Measurements from ENCODE around the gene FUT8. TPM values are rescaled to one million over a fixed set of nuclear protein-coding genes. Genes with fewer than 3 reads are reported as not detected.

FUT8 gene
- total RNA-seq, 1 donor: 124 TPM

- DNase-seq (ENCODE audit: insufficient read length, low spot score, missing footprints): no peak
- H2AFZ ChIP-seq (ENCODE audit: low read length): no peak overlapping the region
- TF ChIP-seq CTCF (IDR thresholded peaks at IDR 0.05; ENCODE audit: extremely low read depth, low read depth, low read length): no peak
- H3K4me1 ChIP-seq (ENCODE audit: insufficient read depth, low read length): no peaks in the 10 kb centered on the region
- no peaks in the 10 kb centered on the region for H3K36me3 ChIP-seq (ENCODE audit: insufficient read depth, low read length)
- H3K4me3 ChIP-seq (ENCODE audit: insufficient read depth, low read length): no peak overlapping the region
- H3K27ac ChIP-seq (ENCODE audit: low read depth, low read length): no peak overlapping the region
- H3K4me2 ChIP-seq (ENCODE audit: insufficient read depth, low read length): no peak overlapping the region
- H3K9me3 ChIP-seq (ENCODE audit: low read depth, low read length): no peaks in the 10 kb centered on the region
- no peaks in the 10 kb centered on the region for H3K79me2 ChIP-seq (ENCODE audit: insufficient read depth, low read length)
- no peaks in the 10 kb centered on the region for H4K20me1 ChIP-seq (ENCODE audit: insufficient read depth, low read length)
- H3K27me3 ChIP-seq (ENCODE audit: insufficient read depth, low read length): no peaks in the 10 kb centered on the region
These were observed 40.7 kb upstream of the FUT8 start for GRCh38 chr14:65371784-65372183.

GRCh38 chr14:65373016-65373670, 39.4 kb upstream of the FUT8 start:
- H3K79me2 ChIP-seq (ENCODE audit: insufficient read depth, low read length): no peaks in the 10 kb centered on the region
- H3K36me3 ChIP-seq (ENCODE audit: insufficient read depth, low read length): no peaks in the 10 kb centered on the region
- no peaks in the 10 kb centered on the region for H4K20me1 ChIP-seq (ENCODE audit: insufficient read depth, low read length)
- H3K4me3 ChIP-seq (ENCODE audit: insufficient read depth, low read length): peak overlapping the region; percentile 43
- peak overlapping the region; percentile 52 for H3K4me2 ChIP-seq (ENCODE audit: insufficient read depth, low read length)
- DNase-seq (ENCODE audit: insufficient read length, low spot score, missing footprints): peak; percentile 35
- H3K9me3 ChIP-seq (ENCODE audit: low read depth, low read length): no peaks in the 10 kb centered on the region
- no peaks in the 10 kb centered on the region for H3K27me3 ChIP-seq (ENCODE audit: insufficient read depth, low read length)
- TF ChIP-seq CTCF (IDR thresholded peaks at IDR 0.05; ENCODE audit: extremely low read depth, low read depth, low read length): no peak
- H3K4me1 ChIP-seq (ENCODE audit: insufficient read depth, low read length): no peaks in the 10 kb centered on the region
- no peak overlapping the region for H3K27ac ChIP-seq (ENCODE audit: low read depth, low read length)
- H2AFZ ChIP-seq (ENCODE audit: low read length): peak overlapping the region; percentile 74

- peak overlapping the region; percentile 52 for H3K4me2 ChIP-seq (ENCODE audit: insufficient read depth, low read length)
- H3K27me3 ChIP-seq (ENCODE audit: insufficient read depth, low read length): no peaks in the 10 kb centered on the region
- H3K4me3 ChIP-seq (ENCODE audit: insufficient read depth, low read length): peak overlapping the region; percentile 43
- H3K27ac ChIP-seq (ENCODE audit: low read depth, low read length): no peak overlapping the region
- no peaks in the 10 kb centered on the region for H3K9me3 ChIP-seq (ENCODE audit: low read depth, low read length)
- H3K4me1 ChIP-seq (ENCODE audit: insufficient read depth, low read length): no peaks in the 10 kb centered on the region
- no peaks in the 10 kb centered on the region for H3K36me3 ChIP-seq (ENCODE audit: insufficient read depth, low read length)
- peak overlapping the region; percentile 74 for H2AFZ ChIP-seq (ENCODE audit: low read length)
- H4K20me1 ChIP-seq (ENCODE audit: insufficient read depth, low read length): no peaks in the 10 kb centered on the region
- H3K79me2 ChIP-seq (ENCODE audit: insufficient read depth, low read length): no peaks in the 10 kb centered on the region
- peak; percentile 44 for DNase-seq (ENCODE audit: insufficient read length, low spot score, missing footprints)
- TF ChIP-seq CTCF (IDR thresholded peaks at IDR 0.05; ENCODE audit: extremely low read depth, low read depth, low read length): peak; percentile 21
These were observed 38.9 kb upstream of the FUT8 start for GRCh38 chr14:65373671-65374039.

GRCh38 chr14:65377576-65377975, 35.0 kb upstream of the FUT8 start:
- no peak overlapping the region for H3K4me3 ChIP-seq (ENCODE audit: insufficient read depth, low read length)

More at GRCh38 chr14:65377576-65377975, 35.0 kb upstream of the FUT8 start:
- Histone ChIP-seq H3K9me3 (ENCODE audit: low read depth, low read length) (no peaks in the 10 kb centered on the region), H3K27me3 (ENCODE audit: insufficient read depth, low read length) (no peaks in the 10 kb centered on the region), H3K27ac (ENCODE audit: low read depth, low read length) (no peak overlapping the region), H3K36me3 (ENCODE audit: insufficient read depth, low read length) (no peaks in the 10 kb centered on the region), H3K79me2 (ENCODE audit: insufficient read depth, low read length) (no peaks in the 10 kb centered on the region), H3K4me1 (ENCODE audit: insufficient read depth, low read length) (no peaks in the 10 kb centered on the region), H2AFZ (ENCODE audit: low read length) (no peak overlapping the region), H3K4me2 (ENCODE audit: insufficient read depth, low read length) (no peak overlapping the region), H4K20me1 (ENCODE audit: insufficient read depth, low read length) (no peaks in the 10 kb centered on the region)
- no peak for DNase-seq (ENCODE audit: insufficient read length, low spot score, missing footprints)
- TF ChIP-seq CTCF (IDR thresholded peaks at IDR 0.05; ENCODE audit: extremely low read depth, low read depth, low read length): no peak
